DMS79 treated with DMSO at 0.1 percent for 48 hours (cell line): ENCODE results near the gene DOK5.

ENCODE experiments used
- DNase-seq: peaks from one replicate; lab custom pipeline; 2025; lab: John Stamatoyannopoulos, UW

Gene DOK5

GRCh38 chr20:54698373-54698772 is 223.0 kb downstream of the DOK5 start:
- no peak for DNase-seq
